RWPE2 (cell line): ENCODE measurements around the gene ZFYVE1.
"Not testable (repeated sequence)": the region's sequence is repeated elsewhere in the genome, so short reads cannot be mapped to it uniquely, and the experiment has no call there.

Source experiments
- ATAC-seq: fragments of 200-7000 bp; cut with Tn5 transposase; 3 replicates; pipeline ENCODE4 v1.9.1; 2021; ENCODE audit warnings: low read depth
- DNase-seq: peaks from one replicate; pipeline ENCODE4 v3.0.0-alpha.2; 2020; ENCODE audit warnings: low spot score
- H3K27ac ChIP-seq: fragments of 450-650 bp; 2 replicates; pipeline ENCODE4 v1.5.1; 2017; ENCODE audit warnings: mild to moderate bottlenecking; ENCODE audit not compliant: poor library complexity, severe bottlenecking
- H3K27me3 ChIP-seq: fragments of 250-450 bp; sonication (Bioruptor Pico); 2 replicates; pipeline ENCODE4 v1.5.1; 2021; ENCODE audit warnings: mild to moderate bottlenecking, moderate library complexity; ENCODE audit not compliant: insufficient read depth, poor library complexity, severe bottlenecking
- H3K36me3 ChIP-seq: fragments of 250-450 bp; sonication (Bioruptor Pico); 2 replicates; pipeline ENCODE4 v1.5.1; 2020; ENCODE audit warnings: low read depth, mild to moderate bottlenecking, moderate library complexity
- H3K4me1 ChIP-seq: fragments of 250-450 bp; sonication (Bioruptor Pico); 2 replicates; pipeline ENCODE4 v1.5.1; 2021; ENCODE audit warnings: mild to moderate bottlenecking, moderate library complexity; ENCODE audit not compliant: insufficient read depth, poor library complexity, severe bottlenecking
- H3K4me3 ChIP-seq: fragments of 250-450 bp; sonication (Bioruptor Pico); 2 replicates; pipeline ENCODE4 v1.5.1; 2021; ENCODE audit warnings: mild to moderate bottlenecking, moderate library complexity; ENCODE audit not compliant: severe bottlenecking
- H3K9me3 ChIP-seq: fragments of 250-450 bp; sonication (Bioruptor Pico); 2 replicates; pipeline ENCODE4 v1.5.1; 2021; ENCODE audit warnings: mild to moderate bottlenecking, moderate library complexity; ENCODE audit not compliant: severe bottlenecking
- TF ChIP-seq, protein P1 (sequence below): fragments of 450-650 bp; IDR thresholded peaks from one replicate; pipeline ENCODE4 v1.5.1; 2017; ENCODE audit warnings: mild to moderate bottlenecking, moderate library complexity; ENCODE audit not compliant: poor library complexity, severe bottlenecking

Gene ZFYVE1

DNA sequence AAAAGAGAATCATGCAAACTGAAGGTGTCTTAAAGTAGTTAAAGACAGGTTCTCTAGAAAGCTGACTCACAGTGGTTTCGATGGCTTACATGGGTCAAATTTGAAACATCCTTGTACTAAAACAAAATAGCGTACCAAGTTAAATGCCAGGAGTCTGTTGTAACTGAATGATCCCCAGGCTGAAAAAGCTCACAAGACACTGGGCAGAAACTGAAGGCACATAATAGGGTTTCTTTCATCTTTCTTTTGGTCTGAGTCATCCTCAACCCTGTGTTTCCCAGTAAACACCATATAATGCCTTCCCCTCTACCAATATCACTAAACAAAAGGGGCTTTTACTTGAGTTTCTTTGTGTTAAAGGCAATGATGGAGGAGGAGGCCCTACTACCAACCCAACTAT, 12.8 kb downstream of the ZFYVE1 start:
- TF ChIP-seq, protein P1, sequence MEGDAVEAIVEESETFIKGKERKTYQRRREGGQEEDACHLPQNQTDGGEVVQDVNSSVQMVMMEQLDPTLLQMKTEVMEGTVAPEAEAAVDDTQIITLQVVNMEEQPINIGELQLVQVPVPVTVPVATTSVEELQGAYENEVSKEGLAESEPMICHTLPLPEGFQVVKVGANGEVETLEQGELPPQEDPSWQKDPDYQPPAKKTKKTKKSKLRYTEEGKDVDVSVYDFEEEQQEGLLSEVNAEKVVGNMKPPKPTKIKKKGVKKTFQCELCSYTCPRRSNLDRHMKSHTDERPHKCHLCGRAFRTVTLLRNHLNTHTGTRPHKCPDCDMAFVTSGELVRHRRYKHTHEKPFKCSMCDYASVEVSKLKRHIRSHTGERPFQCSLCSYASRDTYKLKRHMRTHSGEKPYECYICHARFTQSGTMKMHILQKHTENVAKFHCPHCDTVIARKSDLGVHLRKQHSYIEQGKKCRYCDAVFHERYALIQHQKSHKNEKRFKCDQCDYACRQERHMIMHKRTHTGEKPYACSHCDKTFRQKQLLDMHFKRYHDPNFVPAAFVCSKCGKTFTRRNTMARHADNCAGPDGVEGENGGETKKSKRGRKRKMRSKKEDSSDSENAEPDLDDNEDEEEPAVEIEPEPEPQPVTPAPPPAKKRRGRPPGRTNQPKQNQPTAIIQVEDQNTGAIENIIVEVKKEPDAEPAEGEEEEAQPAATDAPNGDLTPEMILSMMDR = no peak
- no peaks in the 10 kb centered on the region for H3K27me3 ChIP-seq
- no peaks in the 10 kb centered on the region for H3K9me3 ChIP-seq
- H3K4me3 ChIP-seq = no peak overlapping the region
- DNase-seq (no peak), ATAC-seq (peak; percentile 42; the same call in 2 of the 3 replicates)
- peaks cover 8% of the 10 kb centered on the region for H3K4me1 ChIP-seq
- H3K36me3 ChIP-seq = peaks cover 15% of the 10 kb centered on the region
- no peak overlapping the region for H3K27ac ChIP-seq

DNA sequence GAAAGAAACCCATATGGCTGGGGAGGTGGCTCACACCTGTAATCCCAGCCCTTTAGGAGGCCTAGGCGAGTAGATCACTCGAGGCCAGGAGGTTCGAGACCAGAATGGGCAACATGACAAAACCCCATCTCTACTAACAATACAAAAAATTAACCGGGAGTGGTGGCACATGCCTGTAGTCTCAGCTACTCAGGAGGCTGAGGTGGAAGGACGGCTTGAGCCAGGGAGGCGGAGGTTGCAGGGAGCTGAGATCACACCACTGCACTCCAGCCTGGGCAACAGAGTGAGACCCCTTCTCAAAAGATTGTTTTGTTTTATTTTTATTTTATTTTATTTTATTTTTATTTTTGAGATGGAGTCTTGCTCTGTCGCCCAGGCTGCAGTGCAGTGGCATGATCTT, 15.7 kb downstream of the ZFYVE1 start:
- H3K27me3 ChIP-seq, ATAC-seq, H3K4me3 ChIP-seq, H3K27ac ChIP-seq, H3K4me1 ChIP-seq, H3K9me3 ChIP-seq, DNase-seq: not testable (repeated sequence)
- peaks cover 12% of the 10 kb centered on the region for H3K36me3 ChIP-seq

DNA sequence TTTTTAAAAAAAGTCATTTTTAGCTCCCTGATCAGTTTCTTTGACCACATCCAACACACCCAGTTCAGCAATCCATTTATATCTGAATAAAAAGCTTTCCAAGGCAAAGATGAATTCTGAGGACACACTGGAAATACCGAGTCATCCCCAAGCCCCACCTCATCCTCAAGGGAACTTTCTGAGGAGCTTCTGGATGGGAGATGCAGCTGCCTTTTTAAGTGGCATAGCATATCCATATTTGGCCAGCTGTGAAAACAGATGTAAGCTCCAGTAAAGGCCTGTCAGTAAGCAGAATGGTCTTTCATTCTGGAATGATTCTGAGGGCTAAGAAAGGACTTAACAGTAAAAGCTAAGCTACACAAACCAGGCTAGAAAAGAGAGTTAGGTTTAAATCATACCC, 18.4 kb downstream of the ZFYVE1 start:
- DNase-seq = no peak
- H3K36me3 ChIP-seq = peaks cover 5% of the 10 kb centered on the region; the same call in 1 of the 2 replicates

DNA sequence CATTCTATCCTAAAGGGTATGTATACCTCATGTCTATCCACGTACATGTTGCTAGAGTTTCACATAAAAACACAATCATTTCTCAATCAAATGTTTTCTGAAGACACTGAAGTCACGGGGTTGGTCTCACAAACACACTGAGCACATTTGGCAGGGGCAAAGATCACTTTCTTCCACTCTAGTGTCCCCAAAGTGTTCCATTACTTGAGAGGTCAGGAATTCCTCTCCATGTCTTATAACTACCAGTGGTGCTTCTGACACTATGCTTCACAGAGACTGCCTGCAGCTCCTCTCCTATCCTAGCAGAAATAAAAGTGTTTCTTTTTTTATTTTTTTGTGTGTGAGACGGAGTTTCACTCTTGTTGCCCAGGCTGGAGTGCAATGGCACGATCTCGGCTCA, 19.1 kb downstream of the ZFYVE1 start:
- TF ChIP-seq, protein P1 = no peak
- no peak overlapping the region for H3K27ac ChIP-seq
- no peak for DNase-seq
- H3K4me3 ChIP-seq = no peak overlapping the region
- no peaks in the 10 kb centered on the region for H3K4me1 ChIP-seq
- peaks cover 5% of the 10 kb centered on the region; the same call in 1 of the 2 replicates for H3K36me3 ChIP-seq
- no peaks in the 10 kb centered on the region for H3K9me3 ChIP-seq
- no peak for ATAC-seq
- no peaks in the 10 kb centered on the region for H3K27me3 ChIP-seq

More for the DNA sequence above, 18.4 kb downstream of the ZFYVE1 start:
- H3K27ac ChIP-seq = no peak overlapping the region
- no peaks in the 10 kb centered on the region for H3K9me3 ChIP-seq
- TF ChIP-seq, protein P1 = no peak
- no peak for ATAC-seq
- no peak overlapping the region for H3K4me3 ChIP-seq
- no peaks in the 10 kb centered on the region for H3K4me1 ChIP-seq
- H3K27me3 ChIP-seq = no peaks in the 10 kb centered on the region

DNA sequence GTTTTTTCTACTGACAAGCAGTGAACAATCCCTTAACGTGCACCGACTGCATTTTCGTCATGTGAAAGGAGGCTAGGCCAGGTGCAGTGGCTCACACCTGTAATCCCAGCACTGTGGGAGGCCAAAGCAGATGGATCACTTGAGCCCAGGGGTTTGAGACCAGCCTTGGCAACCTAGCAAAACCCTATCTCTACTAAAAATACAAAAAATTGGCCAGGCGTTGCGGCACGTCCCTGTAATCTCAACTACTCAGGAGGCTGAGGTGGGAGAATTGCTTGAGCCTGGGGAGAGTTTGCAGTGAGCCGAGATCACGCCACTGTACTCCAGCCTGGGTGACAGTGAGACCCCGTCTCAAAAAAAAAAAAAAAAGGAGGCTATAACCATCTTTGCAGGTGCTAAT, 22.3 kb downstream of the ZFYVE1 start:
- H3K27me3 ChIP-seq, H3K4me3 ChIP-seq, H3K9me3 ChIP-seq, ATAC-seq, H3K27ac ChIP-seq, H3K36me3 ChIP-seq, DNase-seq, H3K4me1 ChIP-seq: not testable (repeated sequence)

DNA sequence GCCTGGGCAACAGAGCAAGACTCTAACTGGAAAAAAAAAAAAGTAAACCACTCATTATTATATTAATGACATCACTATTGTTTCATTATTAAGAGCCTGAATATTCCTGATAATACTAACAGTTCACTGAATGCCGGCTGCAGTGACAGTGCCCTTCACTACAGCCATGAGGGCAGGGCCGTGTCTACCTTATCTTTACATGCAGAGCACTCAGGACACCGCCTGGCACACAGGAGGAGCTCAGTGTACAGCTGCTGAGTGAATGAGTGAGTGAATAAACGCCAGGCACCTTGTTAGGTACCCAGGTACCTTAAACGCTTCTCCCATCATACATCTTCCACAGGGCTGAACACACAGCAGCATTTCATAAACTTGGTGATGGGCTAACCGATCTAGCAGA, 23.2 kb downstream of the ZFYVE1 start:
- H3K9me3 ChIP-seq = no peaks in the 10 kb centered on the region
- H3K4me1 ChIP-seq = peaks cover 4% of the 10 kb centered on the region
- ATAC-seq = no peak
- TF ChIP-seq, protein P1 = no peak
- DNase-seq = no peak
- no peaks in the 10 kb centered on the region for H3K36me3 ChIP-seq
- H3K27ac ChIP-seq = no peak overlapping the region
- no peak overlapping the region for H3K4me3 ChIP-seq
- H3K27me3 ChIP-seq = no peaks in the 10 kb centered on the region
